IMR-90 (cell line): ENCODE data around the gene MAP3K13. TPM values are rescaled to one million over a fixed set of nuclear protein-coding genes. Genes with fewer than 3 reads are reported as not detected.

Experiments
- ATAC-seq: fragments of 200-7000 bp; cut with Tn5 transposase; 2 replicates; pipeline ENCODE4 v1.9.1; 2020; ENCODE audit warnings: low read depth, mild to moderate bottlenecking, moderate library complexity
- BruUV-seq: library from RNA; stranded (reverse); fragments of 400-500 nt; replicated peaks from 2 replicates; lab custom pipeline; 2021; lab: Mats Ljungman, UMichigan
- CTCF ChIA-PET: fragments of 300-600 bp; formaldehyde crosslinking; extraction: SDS; loops from one replicate; lab custom pipeline; 2021; ENCODE audit warnings: antibody characterized with exemption; lab: Yijun Ruan, JAX
- POLR2A ChIA-PET: fragments of 300-600 bp; sonication (Branson Sonifier 250); formaldehyde crosslinking; loops from one replicate; lab custom pipeline; 2022; ENCODE audit warnings: antibody characterized with exemption; ENCODE audit not compliant: unreplicated experiment; lab: Charles Lee
- DNase-seq: peaks from one replicate; pipeline ENCODE4 v3.0.0; 2013
- H2AFZ ChIP-seq: replicated peaks from 2 replicates; pipeline ENCODE3; 2013; ENCODE audit warnings: low read length, mild to moderate bottlenecking; ENCODE audit not compliant: poor library complexity
- H2AK5ac ChIP-seq: 2 replicates; pipeline ENCODE4 v1.6.1; 2013; ENCODE audit warnings: low read depth, low read length, inconsistent platforms
- H2AK9ac ChIP-seq: replicated peaks from 2 replicates; pipeline ENCODE3; 2013; ENCODE audit warnings: mild to moderate bottlenecking, low read depth, low read length, moderate library complexity; ENCODE audit not compliant: poor library complexity
- H2BK120ac ChIP-seq: 2 replicates; pipeline ENCODE4 v1.6.1; 2013; ENCODE audit warnings: low read depth, low read length, inconsistent platforms
- H2BK15ac ChIP-seq: 3 replicates; pipeline ENCODE4 v1.6.1; 2013; ENCODE audit warnings: low read depth, low read length, inconsistent platforms
- H2BK20ac ChIP-seq: 2 replicates; pipeline ENCODE4 v1.6.1; 2013; ENCODE audit warnings: low read depth, mild to moderate bottlenecking, inconsistent platforms, low read length, moderate library complexity
- H2BK5ac ChIP-seq: 2 replicates; pipeline ENCODE4 v1.6.1; 2013; ENCODE audit warnings: mild to moderate bottlenecking, low read depth, low read length, inconsistent platforms; ENCODE audit not compliant: poor library complexity, severe bottlenecking
- H3K14ac ChIP-seq: replicated peaks from 2 replicates; pipeline ENCODE4 v1.6.1; 2013; ENCODE audit warnings: low read depth, low read length, inconsistent platforms
- H3K18ac ChIP-seq: 2 replicates; pipeline ENCODE4 v1.6.1; 2013; ENCODE audit warnings: low read depth, low read length, control low read depth
- H3K23ac ChIP-seq: 2 replicates; pipeline ENCODE4 v1.6.1; 2013; ENCODE audit warnings: low read depth, low read length, inconsistent platforms
- H3K27ac ChIP-seq: 2 replicates; pipeline ENCODE4 v1.5.1; 2013; ENCODE audit warnings: mild to moderate bottlenecking, control low read depth, low read length; ENCODE audit not compliant: insufficient read depth
- H3K27me3 ChIP-seq: 2 replicates; pipeline ENCODE4 v1.6.1; 2013; ENCODE audit warnings: low read length; ENCODE audit not compliant: control insufficient read depth, insufficient read depth
- H3K36me3 ChIP-seq: 2 replicates; pipeline ENCODE4 v1.6.1; 2013; ENCODE audit warnings: low read length, mixed read lengths; ENCODE audit not compliant: control insufficient read depth, insufficient read depth
- H3K4ac ChIP-seq: 2 replicates; pipeline ENCODE4 v1.6.1; 2013; ENCODE audit warnings: low read depth, low read length, inconsistent platforms
- H3K4me1 ChIP-seq: 2 replicates; pipeline ENCODE4 v1.6.1; 2013; ENCODE audit warnings: low read length, mixed read lengths; ENCODE audit not compliant: control insufficient read depth, insufficient read depth
- H3K4me2 ChIP-seq: 2 replicates; pipeline ENCODE4 v1.6.1; 2013; ENCODE audit warnings: low read depth, mild to moderate bottlenecking, control low read depth, low read length, moderate library complexity
- H3K4me3 ChIP-seq: 2 replicates; pipeline ENCODE4 v1.5.1; 2013; ENCODE audit warnings: low read depth, mild to moderate bottlenecking, control low read depth, low read length, moderate library complexity; ENCODE audit not compliant: insufficient read depth
- H3K56ac ChIP-seq: 2 replicates; pipeline ENCODE4 v1.6.1; 2013; ENCODE audit warnings: low read length, inconsistent platforms; ENCODE audit not compliant: insufficient read depth; ENCODE audit errors: extremely low read depth
- H3K79me1 ChIP-seq, 2 experiments: 2 replicates each; pipeline ENCODE4 v1.6.1; 2013; ENCODE audit warnings: low read length in 2 of 2, inconsistent platforms in 1 of 2, low read depth in 1 of 2
- H3K9ac ChIP-seq: 2 replicates; pipeline ENCODE4 v1.6.1; 2013; ENCODE audit warnings: low read depth, low read length, control low read depth
- H3K9me1 ChIP-seq: 2 replicates; pipeline ENCODE4 v1.6.1; 2013; ENCODE audit warnings: low read length, inconsistent platforms; ENCODE audit not compliant: insufficient read depth
- H3K9me3 ChIP-seq: 2 replicates; pipeline ENCODE4 v1.6.1; 2013; ENCODE audit warnings: low read length; ENCODE audit not compliant: control insufficient read depth, insufficient read depth
- H4K20me1 ChIP-seq: 2 replicates; pipeline ENCODE4 v1.6.1; 2013; ENCODE audit warnings: low read length, inconsistent platforms; ENCODE audit not compliant: insufficient read depth
- H4K5ac ChIP-seq: 2 replicates; pipeline ENCODE4 v1.6.1; 2013; ENCODE audit warnings: mild to moderate bottlenecking, low read depth, low read length, control low read depth
- H4K8ac ChIP-seq, 2 experiments: 2 replicates each; pipeline ENCODE4 v1.6.1; 2013; ENCODE audit warnings: low read depth in 2 of 2, low read length in 2 of 2, control low read depth in 1 of 2, inconsistent platforms in 1 of 2
- H4K91ac ChIP-seq: 2 replicates; pipeline ENCODE4 v1.6.1; 2013; ENCODE audit warnings: low read depth, low read length, inconsistent platforms; ENCODE audit not compliant: insufficient read depth
- CEBPB ChIP-seq: IDR thresholded peaks from 2 replicates; pipeline ENCODE4 v1.6.1; 2012; ENCODE audit warnings: low read depth, low read length, improper control_type of control experiment
- CHD1 ChIP-seq: IDR thresholded peaks from 2 replicates; pipeline ENCODE4 v1.6.1; 2012; ENCODE audit warnings: low read depth, low read length, improper control_type of control experiment
- ELK1 ChIP-seq: fragments of 150-350 bp; IDR thresholded peaks from 2 replicates; pipeline ENCODE4 v1.6.1; 2016; ENCODE audit warnings: low read depth, mild to moderate bottlenecking, low read length, moderate library complexity, borderline replicate concordance
- MAZ ChIP-seq: IDR thresholded peaks from 2 replicates; pipeline ENCODE4 v1.6.1; 2012; ENCODE audit warnings: low read depth, mild to moderate bottlenecking, low read length, improper control_type of control experiment, moderate library complexity, borderline replicate concordance
- NFE2L2 ChIP-seq: fragments of 150-350 bp; IDR thresholded peaks from 2 replicates; pipeline ENCODE4 v1.6.1; 2016; ENCODE audit warnings: low read depth, mild to moderate bottlenecking, low read length
- USF2 ChIP-seq: fragments of 150-350 bp; IDR thresholded peaks from 2 replicates; pipeline ENCODE4 v1.6.1; 2017; ENCODE audit warnings: mild to moderate bottlenecking, antibody characterized with exemption, low read length, low read depth
- WGBS, 2 experiments: methylation state at CpG; one replicate each; pipeline versions ENCODE4 v1.1.5 to v1.1.7; 2013; ENCODE audit warnings: missing lambda C conversion rate in 2 of 2; ENCODE audit not compliant: insufficient read length in 1 of 2; ENCODE audit errors: extremely low coverage in 2 of 2; 5-methylcytosine and 5-hydroxymethylcytosine counted together
- dilution Hi-C: fragments of 300-500 bp; cut with HindIII; formaldehyde crosslinking; loops from one replicate; pipeline ENCODE4 v1.14.3; 2018; ENCODE audit warnings: low sequenced_read_pairs; ENCODE audit not compliant: unreplicated experiment
- in situ Hi-C: fragments of 300-500 bp; cut with MboI; formaldehyde crosslinking; loops from 3 replicates; pipeline ENCODE4 v1.14.3; 2019; ENCODE audit warnings: low sequenced_read_pairs, inconsistent platforms, mixed read lengths
- intact Hi-C: fragments of 100-400 bp; cut with micrococcal nuclease; formaldehyde crosslinking; loops from 2 replicates; pipeline ENCODE4 v1.10.0; 2022
- polyA plus RNA-seq, 3 experiments: library from polyadenylated mRNA; depleted of rRNA; stranded (reverse); fragments of >200 nt; gene quantifications; 2 replicates each; pipeline ENCODE4 v1.2.3, GENCODE V29; 2012; ENCODE audit warnings: low replicate concordance in 1 of 3
- total RNA-seq: library from RNA; depleted of rRNA; stranded (reverse); fragments of >200 nt; gene quantifications from 2 replicates; pipeline ENCODE4 v1.2.3, GENCODE V29; 2012

MAP3K13 gene
- total and polyA plus RNA-seq, 2 of the 4 experiments (the other 2 are of a cell fraction) = 9.9 to 17.6 TPM

- BruUV-seq = no TSS peak
- dilution Hi-C loops = no loop called here
- Histone ChIP-seq H2BK15ac (no peak overlapping the region), H3K4ac (no peak overlapping the region), H3K56ac (no peak overlapping the region), H3K9ac (no peak overlapping the region), H4K91ac (no peak overlapping the region), H3K4me1 (0 out of 2 replicates have a peak, but pooled peaks cover 2% of the 10 kb centered on the region), H2AFZ (no peak overlapping the region), H2BK5ac (no peak overlapping the region), H4K5ac (no peak overlapping the region), H3K9me3 (no peaks in the 10 kb centered on the region), H2AK9ac (no peak overlapping the region), H4K8ac (no peak overlapping the region), H3K27ac (no peak overlapping the region), H3K14ac (no peak overlapping the region), H3K18ac (no peak overlapping the region), H3K9me1 (peaks cover 5% of the 10 kb centered on the region; the same call in 1 of the 2 replicates), H3K36me3 (no peaks in the 10 kb centered on the region), H3K23ac (no peak overlapping the region), H2BK120ac (no peak overlapping the region), H3K4me2 (no peak overlapping the region), H3K4me3 (no peak overlapping the region), H4K20me1 (no peaks in the 10 kb centered on the region), H3K27me3 (no peaks in the 10 kb centered on the region), H2BK20ac (no peak overlapping the region), H3K79me1 (no peaks in the 10 kb centered on the region; a peak in 1 of 4 replicates), H2AK5ac (no peak overlapping the region)
- ChIA-PET POLR2A (no interaction called here), CTCF (no interaction called here)
- intact Hi-C loops = no loop called here
- no CpG with 5 or more reads among the region's 10 CpGs for whole genome bisulfite sequencing, 2 experiments
- TF ChIP-seq MAZ (no peak), USF2 (no peak), CHD1 (no peak), NFE2L2 (no peak), CEBPB (no peak), ELK1 (no peak)
- in situ Hi-C loops = no loop called here
- DNase-seq (no peak), ATAC-seq (no peak)
These were observed 42.0 kb upstream of the MAP3K13 start for GRCh38 chr3:185320949-185321348.
